T-helper 1 cell treated with Interleukin-12 subunit alpha and Interleukin-12 subunit beta and Interleukin-4 antibody, amounts not matched to agents 30 μg/mL and 1 μg/mL, for 36 hours (primary cell): ENCODE data around the gene ODAD2.
"Not testable (repeated sequence)": the region's sequence is repeated elsewhere in the genome, so short reads cannot be mapped to it uniquely, and the experiment has no call there.

Experiments used
- H3K27ac Mint-ChIP-seq: one replicate; pipeline ENCODE4 v1.8.0; 2021; ENCODE audit warnings: mild to moderate bottlenecking, mixed read lengths
- H3K27me3 Mint-ChIP-seq: one replicate; pipeline ENCODE4 v1.8.0; 2021; ENCODE audit warnings: low read depth, mixed read lengths
- H3K36me3 Mint-ChIP-seq: one replicate; pipeline ENCODE4 v1.8.0; 2021; ENCODE audit warnings: low read depth, mixed read lengths
- H3K4me1 Mint-ChIP-seq: one replicate; pipeline ENCODE4 v1.8.0; 2021; ENCODE audit warnings: low read depth, mixed read lengths
- H3K4me3 Mint-ChIP-seq: one replicate; pipeline ENCODE4 v1.8.0; 2021; ENCODE audit warnings: mild to moderate bottlenecking, moderate library complexity, mixed read lengths
- H3K9me3 Mint-ChIP-seq: one replicate; pipeline ENCODE4 v1.8.0; 2021; ENCODE audit warnings: mixed read lengths

The ODAD2 gene

GRCh38 chr10:27912231-27912630, 86.6 kb downstream of the ODAD2 start:
- no peak overlapping the region for H3K27ac Mint-ChIP-seq
- H3K4me1 Mint-ChIP-seq: no peaks in the 10 kb centered on the region
- no peak overlapping the region for H3K4me3 Mint-ChIP-seq
- no peaks in the 10 kb centered on the region for H3K27me3 Mint-ChIP-seq
- no peaks in the 10 kb centered on the region for H3K9me3 Mint-ChIP-seq
- no peaks in the 10 kb centered on the region for H3K36me3 Mint-ChIP-seq

GRCh38 chr10:27911539-27911938, 87.3 kb downstream of the ODAD2 start:
- no peaks in the 10 kb centered on the region for H3K36me3 Mint-ChIP-seq
- H3K27me3 Mint-ChIP-seq: no peaks in the 10 kb centered on the region
- no peaks in the 10 kb centered on the region for H3K9me3 Mint-ChIP-seq
- no peak overlapping the region for H3K4me3 Mint-ChIP-seq
- H3K4me1 Mint-ChIP-seq: no peaks in the 10 kb centered on the region
- H3K27ac Mint-ChIP-seq: no peak overlapping the region

GRCh38 chr10:27911011-27911410, 87.9 kb downstream of the ODAD2 start:
- no peak overlapping the region for H3K4me3 Mint-ChIP-seq
- no peaks in the 10 kb centered on the region for H3K9me3 Mint-ChIP-seq
- no peaks in the 10 kb centered on the region for H3K4me1 Mint-ChIP-seq
- no peaks in the 10 kb centered on the region for H3K36me3 Mint-ChIP-seq
- no peaks in the 10 kb centered on the region for H3K27me3 Mint-ChIP-seq
- H3K27ac Mint-ChIP-seq: no peak overlapping the region

- no peaks in the 10 kb centered on the region for H3K4me1 Mint-ChIP-seq
- H3K27ac Mint-ChIP-seq: no peak overlapping the region
- H3K4me3 Mint-ChIP-seq: no peak overlapping the region
- H3K27me3 Mint-ChIP-seq: no peaks in the 10 kb centered on the region
- H3K9me3 Mint-ChIP-seq: peaks cover 4% of the 10 kb centered on the region
- H3K36me3 Mint-ChIP-seq: no peaks in the 10 kb centered on the region
Observed at GRCh38 chr10:27908231-27908630, 90.6 kb downstream of the ODAD2 start.

DNA sequence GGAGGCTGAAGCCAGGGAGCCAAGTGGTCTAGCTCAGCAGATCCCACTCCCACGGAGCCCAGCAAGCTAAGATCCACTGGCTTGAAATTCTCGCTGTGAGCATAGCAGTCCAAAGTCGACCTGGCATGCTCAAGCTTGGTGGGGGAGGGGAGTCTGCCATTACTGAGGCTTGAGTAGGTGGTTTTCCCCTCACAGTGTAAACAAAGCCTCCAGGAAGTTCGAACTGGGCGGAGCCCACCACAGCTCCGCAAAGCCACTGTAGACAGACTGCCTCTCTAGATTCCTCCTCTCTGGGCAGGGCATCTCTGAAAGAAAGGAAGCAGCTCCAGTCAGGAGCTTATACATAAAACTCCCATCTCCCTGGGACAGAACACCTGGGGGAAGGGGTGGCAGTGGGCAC, 99.4 kb downstream of the ODAD2 start:
- H3K36me3 Mint-ChIP-seq, H3K4me3 Mint-ChIP-seq, H3K27ac Mint-ChIP-seq, H3K27me3 Mint-ChIP-seq, H3K4me1 Mint-ChIP-seq: not testable (repeated sequence)
- H3K9me3 Mint-ChIP-seq: peaks cover 19% of the 10 kb centered on the region

- no peaks in the 10 kb centered on the region for H3K4me1 Mint-ChIP-seq
- no peak overlapping the region for H3K27ac Mint-ChIP-seq
- H3K9me3 Mint-ChIP-seq: peaks cover 19% of the 10 kb centered on the region
- no peaks in the 10 kb centered on the region for H3K36me3 Mint-ChIP-seq
- no peak overlapping the region for H3K4me3 Mint-ChIP-seq
- no peaks in the 10 kb centered on the region for H3K27me3 Mint-ChIP-seq
Observed at GRCh38 chr10:27899058-27899457, 99.8 kb downstream of the ODAD2 start.

DNA sequence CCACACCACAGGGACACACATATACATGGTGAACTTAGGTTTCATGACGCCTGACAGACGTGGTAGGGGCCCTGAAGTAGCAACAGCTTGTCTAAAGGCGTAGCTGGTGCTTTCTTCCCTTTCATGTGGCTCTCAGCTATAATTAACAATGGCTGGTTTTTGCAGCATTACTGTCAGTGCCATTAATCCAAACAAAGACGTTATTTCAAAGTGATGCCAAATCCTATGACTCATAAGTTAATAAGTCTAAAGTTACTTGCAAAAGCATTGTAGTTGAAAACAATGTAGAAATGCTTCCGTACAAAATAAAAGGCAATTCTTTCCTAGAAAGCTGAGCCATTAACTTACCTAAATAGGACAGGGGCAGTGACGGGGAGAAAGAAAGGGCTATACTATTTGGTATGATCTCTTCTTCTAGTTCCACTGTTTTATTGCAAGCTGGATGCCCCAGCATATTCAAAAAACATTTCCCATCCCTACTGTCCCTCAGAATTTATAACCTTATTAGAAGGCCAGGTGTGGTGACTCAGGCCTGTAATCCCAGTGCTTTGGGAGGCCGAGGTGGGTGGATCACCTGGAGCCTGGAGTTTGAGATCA, 105.4 kb downstream of the ODAD2 start:
- Mint-ChIP-seq H3K9me3 (no peaks in the 10 kb centered on the region), H3K36me3 (no peaks in the 10 kb centered on the region), H3K4me3 (no peak overlapping the region), H3K27ac (no peak overlapping the region), H3K27me3 (no peaks in the 10 kb centered on the region), H3K4me1 (no peaks in the 10 kb centered on the region)

GRCh38 chr10:27890971-27891370, 107.9 kb downstream of the ODAD2 start:
- H3K36me3 Mint-ChIP-seq: no peaks in the 10 kb centered on the region
- no peaks in the 10 kb centered on the region for H3K9me3 Mint-ChIP-seq
- peaks cover 5% of the 10 kb centered on the region for H3K27me3 Mint-ChIP-seq
- no peak overlapping the region for H3K27ac Mint-ChIP-seq
- no peaks in the 10 kb centered on the region for H3K4me1 Mint-ChIP-seq
- no peak overlapping the region for H3K4me3 Mint-ChIP-seq

DNA sequence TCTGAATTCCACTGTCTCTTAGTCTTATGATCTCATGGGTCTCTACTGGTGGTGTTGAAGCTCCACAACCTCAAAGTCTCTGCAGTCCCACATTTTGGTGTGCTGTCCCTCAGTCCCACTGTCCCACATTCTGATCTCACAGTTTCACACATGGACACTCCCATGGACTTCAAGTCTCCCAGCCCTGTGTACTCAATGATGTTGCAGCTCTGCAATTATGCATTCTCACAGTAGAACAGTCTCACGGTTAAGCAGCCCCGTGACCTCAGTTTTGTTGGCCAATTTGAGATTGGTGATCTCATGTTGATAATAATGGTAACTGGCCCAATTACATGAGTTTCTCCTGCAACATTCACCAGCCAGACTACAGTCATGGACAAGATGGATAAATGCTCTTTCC, 109.4 kb downstream of the ODAD2 start:
- H3K9me3 Mint-ChIP-seq: no peaks in the 10 kb centered on the region
- H3K4me3 Mint-ChIP-seq: no peak overlapping the region
- H3K27ac Mint-ChIP-seq: no peak overlapping the region
- peaks cover under 1% of the 10 kb centered on the region for H3K4me1 Mint-ChIP-seq
- H3K27me3 Mint-ChIP-seq: peaks cover 5% of the 10 kb centered on the region
- no peaks in the 10 kb centered on the region for H3K36me3 Mint-ChIP-seq

DNA sequence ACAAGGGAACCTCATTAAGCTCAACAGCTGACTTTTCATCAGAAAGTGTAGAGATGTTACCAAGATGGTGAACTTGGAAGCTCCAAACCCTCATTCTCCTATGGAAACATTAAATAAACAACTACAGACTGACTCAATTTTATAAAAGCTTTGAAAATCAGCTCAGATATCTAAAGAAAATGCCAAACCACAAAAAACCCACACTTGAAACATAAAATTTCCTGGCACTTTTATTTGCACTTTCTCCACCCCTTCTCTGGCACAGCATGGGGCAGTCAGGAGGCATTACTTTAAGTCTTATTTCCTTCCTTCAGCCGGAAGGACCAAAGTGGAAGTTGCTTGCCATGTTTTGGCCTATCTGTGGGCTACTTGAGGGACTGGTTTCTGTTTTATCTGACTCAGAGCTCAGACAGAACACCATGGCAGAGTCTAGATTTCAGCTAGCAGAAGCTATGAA, 114.7 kb downstream of the ODAD2 start:
- peaks cover 5% of the 10 kb centered on the region for H3K27me3 Mint-ChIP-seq
- H3K27ac Mint-ChIP-seq: no peak overlapping the region
- H3K9me3 Mint-ChIP-seq: no peaks in the 10 kb centered on the region

GRCh38 chr10:27878281-27878680, 120.6 kb downstream of the ODAD2 start:
- no peak overlapping the region for H3K4me3 Mint-ChIP-seq
- H3K27me3 Mint-ChIP-seq: no peaks in the 10 kb centered on the region
- no peaks in the 10 kb centered on the region for H3K4me1 Mint-ChIP-seq
- no peak overlapping the region for H3K27ac Mint-ChIP-seq
- no peaks in the 10 kb centered on the region for H3K36me3 Mint-ChIP-seq
- H3K9me3 Mint-ChIP-seq: no peaks in the 10 kb centered on the region

More for the DNA sequence above, 114.7 kb downstream of the ODAD2 start:
- peaks cover 2% of the 10 kb centered on the region for H3K4me1 Mint-ChIP-seq
- no peaks in the 10 kb centered on the region for H3K36me3 Mint-ChIP-seq
- no peak overlapping the region for H3K4me3 Mint-ChIP-seq

- peaks cover 3% of the 10 kb centered on the region for H3K9me3 Mint-ChIP-seq
- no peak overlapping the region for H3K27ac Mint-ChIP-seq
- no peaks in the 10 kb centered on the region for H3K27me3 Mint-ChIP-seq
- no peaks in the 10 kb centered on the region for H3K4me1 Mint-ChIP-seq
- H3K36me3 Mint-ChIP-seq: no peaks in the 10 kb centered on the region
- no peak overlapping the region for H3K4me3 Mint-ChIP-seq
Observed at GRCh38 chr10:27865221-27865635, 133.7 kb downstream of the ODAD2 start.

GRCh38 chr10:27861781-27862180, 137.1 kb downstream of the ODAD2 start:
- Mint-ChIP-seq H3K4me1 (no peaks in the 10 kb centered on the region), H3K27me3 (no peaks in the 10 kb centered on the region), H3K4me3 (no peak overlapping the region), H3K36me3 (no peaks in the 10 kb centered on the region), H3K9me3 (peaks cover 3% of the 10 kb centered on the region), H3K27ac (no peak overlapping the region)

DNA sequence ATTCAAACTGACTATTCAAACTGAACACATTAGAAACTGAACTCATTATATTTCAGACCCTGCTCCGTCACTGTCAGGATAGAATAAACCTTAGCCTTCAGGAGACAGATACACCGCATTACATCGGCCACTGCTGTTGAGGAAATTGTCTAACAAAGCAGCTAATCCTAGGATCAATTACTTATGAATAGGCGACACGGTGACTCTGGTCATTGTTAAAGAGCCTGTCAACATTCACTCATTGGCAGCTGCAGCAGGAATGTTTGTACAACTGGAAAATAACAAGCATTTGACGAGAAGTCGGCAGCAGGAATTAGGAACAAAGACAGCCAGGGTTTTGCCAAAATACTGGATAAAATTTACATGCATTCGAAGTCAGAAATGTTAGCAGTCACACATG, 141.3 kb downstream of the ODAD2 start:
- H3K36me3 Mint-ChIP-seq: no peaks in the 10 kb centered on the region
- H3K9me3 Mint-ChIP-seq: no peaks in the 10 kb centered on the region
- no peaks in the 10 kb centered on the region for H3K27me3 Mint-ChIP-seq
- H3K4me3 Mint-ChIP-seq: no peak overlapping the region
- no peak overlapping the region for H3K27ac Mint-ChIP-seq
- H3K4me1 Mint-ChIP-seq: no peaks in the 10 kb centered on the region

GRCh38 chr10:27844223-27844622, 154.7 kb downstream of the ODAD2 start:
- no peaks in the 10 kb centered on the region for H3K27me3 Mint-ChIP-seq
- no peak overlapping the region for H3K4me3 Mint-ChIP-seq
- no peaks in the 10 kb centered on the region for H3K4me1 Mint-ChIP-seq
- H3K36me3 Mint-ChIP-seq: no peaks in the 10 kb centered on the region
- H3K9me3 Mint-ChIP-seq: no peaks in the 10 kb centered on the region
- H3K27ac Mint-ChIP-seq: no peak overlapping the region

DNA sequence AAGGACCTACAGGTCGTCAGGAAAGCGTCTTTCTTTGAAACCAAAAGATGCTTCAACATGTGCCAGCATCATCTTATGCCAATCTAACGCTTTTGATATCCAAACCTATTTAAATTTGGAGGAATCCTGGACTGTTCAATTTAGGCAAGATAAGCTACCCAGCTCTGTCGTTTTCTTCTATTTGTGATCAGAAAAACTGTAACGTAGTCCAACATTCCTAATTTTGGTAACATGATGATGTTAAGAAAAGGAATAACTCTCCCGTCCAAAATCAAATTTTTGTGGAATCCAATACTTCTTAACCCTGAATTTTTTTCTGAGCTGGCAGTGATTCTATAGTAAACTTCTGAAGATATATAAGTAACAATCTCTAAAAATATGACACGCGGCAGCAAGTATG, 160.0 kb downstream of the ODAD2 start:
- Mint-ChIP-seq H3K36me3 (no peaks in the 10 kb centered on the region), H3K27ac (no peak overlapping the region), H3K4me3 (no peak overlapping the region), H3K9me3 (no peaks in the 10 kb centered on the region), H3K4me1 (no peaks in the 10 kb centered on the region), H3K27me3 (no peaks in the 10 kb centered on the region)
